DMS153 (cell line): Measurements from ENCODE around the gene CCDC28A.

Experiments
- DNase-seq: peaks from one replicate; lab custom pipeline; 2025; lab: John Stamatoyannopoulos, UW

The CCDC28A gene

DNA sequence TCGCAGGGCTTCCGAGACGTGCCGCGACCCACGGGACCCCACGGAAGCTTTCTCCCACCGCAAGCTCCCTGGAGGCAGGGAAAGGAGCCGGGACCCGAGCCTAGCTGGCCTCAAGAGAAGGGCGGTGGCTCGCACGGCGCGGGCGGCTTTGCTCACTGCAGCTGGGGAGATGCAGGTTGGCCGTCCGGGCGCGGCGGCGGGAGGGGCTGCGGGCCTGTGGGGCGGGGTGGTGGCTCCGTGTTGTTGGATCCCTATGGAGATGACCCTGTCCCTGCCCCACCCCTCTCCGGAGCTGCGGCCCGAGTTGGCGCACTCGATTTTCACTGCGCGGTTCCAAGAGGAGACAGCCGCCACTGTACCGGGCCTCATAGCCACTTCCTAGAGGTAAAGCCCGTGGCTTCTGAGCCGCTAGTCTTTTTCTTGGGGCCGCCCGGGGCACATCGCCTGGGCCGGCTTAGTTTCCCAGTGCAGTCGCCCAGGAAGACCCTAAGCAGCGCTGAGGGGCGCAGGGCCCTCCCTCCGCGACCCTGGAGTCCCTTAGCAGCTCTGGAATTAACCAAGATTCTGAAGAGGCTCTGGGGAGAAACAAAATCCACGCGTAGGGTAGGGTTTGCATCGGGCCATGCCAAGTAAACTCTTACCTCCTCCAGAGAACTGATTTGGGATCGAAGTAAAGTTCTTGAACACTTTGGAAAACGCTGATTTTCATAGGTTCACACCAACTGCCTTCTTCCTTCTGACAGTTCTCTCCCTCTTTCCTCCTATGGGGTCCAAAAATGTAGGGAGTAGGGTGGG, 22.4 kb downstream of the CCDC28A start, which contains the start of gene ECT2L:
Gene ECT2L, plus strand, starts transcription at position 279 of the 795 bp plus-strand sequence. CDS start 17,188 bp downstream, outside the sequence.
- peak; percentile 57 for DNase-seq

DNA sequence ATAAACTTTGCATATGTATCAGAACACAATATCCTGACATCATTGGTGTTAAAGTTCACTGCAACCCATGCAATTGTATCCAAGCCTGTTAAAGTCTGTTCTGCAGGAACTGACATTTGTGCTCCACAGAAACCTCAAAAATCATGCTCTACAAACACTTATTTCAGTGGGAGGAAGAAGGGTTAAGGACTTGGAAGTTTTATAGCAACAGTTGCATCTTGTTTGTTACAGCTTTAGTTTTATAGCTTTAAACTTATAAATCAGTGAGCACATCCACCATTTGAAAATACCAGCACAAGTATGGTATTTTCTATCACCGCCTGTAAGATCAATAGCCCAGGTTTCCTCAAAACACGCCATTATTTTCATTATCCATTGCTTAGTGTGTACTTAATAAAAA, 23.2 kb downstream of the CCDC28A start:
- DNase-seq: no peak

DNA sequence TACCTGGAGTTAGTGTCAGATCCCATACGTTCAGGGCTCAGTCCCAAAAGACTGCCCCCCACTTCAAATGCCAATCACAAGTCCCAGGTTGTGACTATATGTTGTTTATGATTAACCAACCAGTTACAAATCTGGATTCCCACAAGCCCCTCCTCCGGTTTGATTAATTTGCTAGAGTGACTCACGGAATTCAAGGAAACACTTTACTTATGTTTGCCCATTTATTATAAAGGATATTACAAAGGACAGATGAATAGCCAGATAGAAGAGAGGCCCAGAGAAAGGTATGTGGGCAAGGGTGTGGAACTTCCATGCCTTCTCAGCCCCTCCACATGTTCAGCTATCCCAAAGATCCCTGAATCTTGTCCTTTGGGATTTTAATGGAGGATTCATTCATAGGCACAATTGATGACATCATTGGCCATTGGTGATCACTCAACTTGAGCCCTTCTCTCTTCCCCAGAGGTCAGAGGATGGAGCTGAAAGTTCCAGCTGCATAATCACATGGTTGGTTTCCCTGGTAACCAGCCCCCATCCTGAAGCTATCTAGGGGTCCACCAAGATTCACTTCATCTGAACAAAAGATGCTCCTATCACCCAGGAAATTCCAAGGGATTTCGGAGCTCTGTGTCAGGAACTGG, 24.4 kb downstream of the CCDC28A start:
- DNase-seq: no peak

DNA sequence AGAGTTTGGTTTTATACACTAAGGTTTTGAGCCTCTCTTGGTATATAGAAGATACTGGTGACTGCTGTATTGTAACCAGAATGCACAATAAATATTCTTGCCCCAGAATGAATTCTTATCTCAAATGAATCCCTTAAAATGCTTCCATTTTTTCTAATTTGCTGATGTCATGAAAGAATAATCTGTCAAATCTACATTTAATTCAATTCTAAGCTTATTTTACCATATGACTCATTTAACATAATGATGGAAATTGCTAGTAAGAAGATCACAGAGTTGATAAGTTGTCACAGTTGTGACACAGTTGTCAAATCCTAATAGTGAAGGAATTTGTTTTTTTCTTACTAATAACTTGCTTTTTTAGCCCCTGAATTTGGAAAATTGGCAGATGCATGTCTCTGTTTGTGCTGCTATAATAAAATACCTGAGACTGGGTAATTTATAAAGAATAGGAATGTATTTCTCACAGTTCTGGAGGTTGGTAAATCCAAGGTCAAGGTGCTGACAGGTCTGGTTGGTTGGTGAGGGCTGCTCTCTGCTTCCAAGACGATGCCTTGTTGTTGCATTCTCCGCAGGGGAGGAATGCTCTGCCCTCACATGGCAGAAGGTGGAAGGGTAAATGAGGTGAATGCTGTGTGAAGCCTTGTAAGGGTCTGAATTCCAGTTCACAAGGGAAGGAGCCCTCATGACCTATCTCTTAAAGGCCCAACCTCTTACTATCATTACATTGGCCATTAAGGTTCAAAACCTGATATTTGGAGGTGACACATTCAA, 27.0 kb downstream of the CCDC28A start:
- no peak for DNase-seq

DNA sequence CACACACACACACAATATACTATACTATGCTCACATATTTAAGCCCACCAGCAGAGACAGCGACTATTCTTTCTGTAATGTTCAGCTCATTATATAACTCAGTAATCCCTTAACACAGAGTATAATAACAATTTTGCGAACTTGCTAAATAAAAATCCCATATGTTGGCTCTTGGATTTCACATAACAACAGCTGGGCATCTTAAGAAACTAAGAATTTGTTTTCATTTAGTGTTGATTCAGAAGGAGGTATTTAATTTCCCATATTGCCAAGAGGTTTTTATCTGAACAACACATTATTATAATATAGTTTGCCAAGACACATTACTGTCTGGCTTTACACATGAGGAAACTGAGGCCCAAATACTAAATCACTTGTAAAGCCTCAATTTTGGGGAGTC, 29.8 kb downstream of the CCDC28A start:
- no peak for DNase-seq

DNA sequence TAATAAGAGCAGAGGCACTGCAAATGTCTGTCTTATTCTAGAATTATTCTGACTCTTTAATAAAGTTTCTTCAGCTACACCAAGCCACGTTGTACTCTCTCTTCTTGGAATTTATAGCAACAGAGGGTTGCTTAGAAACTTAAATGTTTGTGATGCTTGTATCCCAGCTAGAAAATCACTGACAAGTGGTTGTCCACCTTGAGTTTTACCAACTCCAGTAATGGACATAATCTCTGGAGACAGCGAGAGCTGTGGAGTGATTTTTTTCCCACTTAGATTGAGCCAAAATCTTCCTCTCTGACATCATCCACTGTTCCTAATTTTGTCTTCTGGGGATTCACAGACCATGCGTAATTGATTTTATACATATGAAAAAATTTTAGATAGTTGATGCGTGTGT, 30.3 kb downstream of the CCDC28A start:
- DNase-seq: no peak

DNA sequence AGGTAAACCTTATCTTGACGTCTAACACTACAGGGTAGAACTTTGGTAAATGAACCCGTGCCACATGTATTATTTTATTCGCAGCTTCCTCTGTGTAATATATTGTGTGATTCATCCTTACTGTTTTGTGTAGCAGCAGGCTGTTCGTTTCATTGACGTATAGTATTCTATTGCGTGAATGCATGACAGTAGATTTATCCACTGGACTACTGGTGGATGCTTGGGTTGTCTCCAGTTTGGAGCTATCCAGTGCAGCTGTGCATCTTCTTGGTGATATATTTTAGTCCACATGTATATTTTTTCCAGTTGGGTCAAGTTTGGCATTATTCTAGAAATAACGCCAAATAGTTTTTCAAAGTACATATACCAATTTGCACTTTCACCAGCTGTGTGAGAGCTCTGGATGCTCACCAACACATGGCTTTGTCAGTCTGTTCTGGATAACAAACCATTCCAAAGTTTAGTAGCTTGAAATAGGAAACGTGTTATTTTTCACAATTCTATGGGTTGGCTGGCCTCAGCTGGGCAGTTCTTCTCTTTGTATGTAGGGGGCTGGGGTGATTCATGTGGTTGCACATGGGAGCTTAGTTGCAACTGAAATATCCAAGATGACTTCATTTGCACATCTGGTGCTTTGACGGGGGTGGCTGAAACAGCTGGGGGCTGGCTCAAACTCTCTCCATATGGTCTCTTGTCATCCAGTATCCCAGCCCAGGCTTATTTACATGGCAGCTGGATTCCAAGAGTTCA, 31.6 kb downstream of the CCDC28A start:
- no peak for DNase-seq

DNA sequence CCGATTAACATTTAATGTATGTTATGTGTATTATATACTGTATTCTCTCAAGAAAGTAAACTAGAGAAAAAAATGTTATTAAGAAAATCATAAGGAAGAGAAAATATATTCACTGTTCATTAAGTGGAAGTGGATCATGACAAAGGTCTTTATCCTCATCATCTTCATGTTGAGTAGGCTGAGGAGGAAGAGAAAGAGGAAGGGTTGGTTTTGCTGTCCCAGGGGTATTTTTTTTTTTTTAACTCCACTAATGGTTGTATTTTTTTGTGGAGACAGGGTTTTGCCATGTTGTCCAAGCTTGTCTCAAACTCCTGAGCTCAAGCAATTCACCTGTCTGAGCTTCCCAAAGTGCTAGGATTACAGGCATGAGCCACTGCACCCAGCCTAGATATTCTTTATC, 33.3 kb downstream of the CCDC28A start:
- DNase-seq: no peak

DNA sequence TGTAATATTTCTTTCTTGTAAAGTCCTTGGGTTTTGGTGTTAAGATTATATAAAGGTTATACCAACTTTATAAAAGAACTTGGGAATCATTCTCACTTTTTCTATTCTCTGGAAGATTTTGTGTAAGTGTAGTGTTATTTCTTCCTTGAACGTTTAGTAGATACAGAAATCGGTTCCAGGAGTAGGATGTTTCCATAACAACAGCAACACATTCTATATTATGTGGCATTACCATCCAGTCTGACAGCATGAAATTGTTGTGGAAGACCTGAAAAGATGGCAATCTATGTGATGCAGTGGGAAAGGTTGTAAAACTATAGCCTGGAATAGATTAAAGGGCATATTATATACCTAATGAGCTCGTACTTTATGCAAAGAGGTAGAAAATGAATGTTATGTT, 36.1 kb downstream of the CCDC28A start:
- DNase-seq: no peak

DNA sequence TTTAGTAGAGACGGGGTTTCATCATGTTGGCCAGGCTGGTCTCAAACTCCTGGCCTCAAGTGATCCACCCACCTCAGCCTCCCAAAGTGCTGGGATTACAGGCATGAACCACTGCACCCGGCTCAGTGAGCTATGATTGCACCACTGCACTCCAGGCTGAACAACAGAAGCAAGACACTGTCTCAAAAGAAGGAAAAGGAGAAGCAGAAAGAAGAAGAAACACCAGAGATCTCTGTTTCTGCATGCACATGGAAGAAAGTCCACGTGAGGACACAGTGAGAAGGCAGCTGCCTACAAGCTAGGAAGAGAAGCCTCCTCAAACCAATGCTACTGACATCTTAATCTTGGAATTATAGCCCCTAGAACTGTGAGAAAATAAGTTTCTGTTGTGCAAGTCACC, 38.3 kb downstream of the CCDC28A start:
- DNase-seq: no peak

DNA sequence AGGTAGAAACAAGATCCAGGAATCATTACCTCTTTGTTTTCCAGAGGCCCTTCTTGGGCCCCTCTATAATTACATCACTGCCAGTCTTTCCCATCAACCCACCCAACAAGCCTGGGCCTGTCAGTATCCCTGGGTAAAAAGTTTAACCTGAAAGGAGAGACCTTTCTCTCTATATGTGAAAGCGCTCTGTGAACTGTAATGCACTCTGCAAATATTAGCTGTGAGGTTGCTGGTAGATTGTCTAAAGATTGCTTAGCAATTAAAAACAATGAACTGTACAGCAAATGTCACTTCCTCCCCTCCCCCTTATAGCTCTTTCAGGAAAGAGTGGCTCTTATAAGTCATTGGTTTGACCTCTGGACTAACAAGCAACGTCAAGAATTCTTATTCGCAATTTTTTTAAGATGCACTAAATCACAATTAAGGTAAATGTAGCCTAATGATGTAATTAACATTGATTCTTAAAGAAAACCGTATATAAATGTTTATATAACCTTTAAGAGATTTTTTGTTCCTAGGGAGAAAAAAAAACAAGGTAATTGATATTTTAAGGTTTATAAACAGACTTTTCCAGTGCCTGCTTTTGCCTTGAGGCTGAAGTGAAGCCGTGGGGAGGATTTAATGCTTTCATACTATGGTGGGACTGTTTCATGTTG, 40.7 kb downstream of the CCDC28A start:
- peak; percentile 96 for DNase-seq

DNA sequence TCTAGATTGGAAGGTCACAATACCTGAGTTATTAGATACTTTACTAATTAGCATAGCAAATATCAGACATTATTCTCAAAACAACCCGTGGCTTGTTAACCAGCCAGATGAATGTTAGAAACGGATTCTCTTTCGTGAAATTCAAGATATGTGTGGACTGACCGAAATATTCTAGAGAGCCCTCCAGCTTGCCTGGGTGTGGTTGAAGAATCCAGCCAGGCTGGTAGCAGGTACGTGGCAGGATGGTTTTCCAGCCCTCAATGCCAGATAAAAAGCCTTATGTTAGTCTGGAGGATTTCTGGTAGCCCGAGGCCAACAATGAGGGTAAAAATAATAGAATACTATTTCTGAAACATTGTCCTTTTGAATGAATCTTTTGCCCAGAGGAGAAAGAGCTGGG, 41.7 kb downstream of the CCDC28A start:
- no peak for DNase-seq

DNA sequence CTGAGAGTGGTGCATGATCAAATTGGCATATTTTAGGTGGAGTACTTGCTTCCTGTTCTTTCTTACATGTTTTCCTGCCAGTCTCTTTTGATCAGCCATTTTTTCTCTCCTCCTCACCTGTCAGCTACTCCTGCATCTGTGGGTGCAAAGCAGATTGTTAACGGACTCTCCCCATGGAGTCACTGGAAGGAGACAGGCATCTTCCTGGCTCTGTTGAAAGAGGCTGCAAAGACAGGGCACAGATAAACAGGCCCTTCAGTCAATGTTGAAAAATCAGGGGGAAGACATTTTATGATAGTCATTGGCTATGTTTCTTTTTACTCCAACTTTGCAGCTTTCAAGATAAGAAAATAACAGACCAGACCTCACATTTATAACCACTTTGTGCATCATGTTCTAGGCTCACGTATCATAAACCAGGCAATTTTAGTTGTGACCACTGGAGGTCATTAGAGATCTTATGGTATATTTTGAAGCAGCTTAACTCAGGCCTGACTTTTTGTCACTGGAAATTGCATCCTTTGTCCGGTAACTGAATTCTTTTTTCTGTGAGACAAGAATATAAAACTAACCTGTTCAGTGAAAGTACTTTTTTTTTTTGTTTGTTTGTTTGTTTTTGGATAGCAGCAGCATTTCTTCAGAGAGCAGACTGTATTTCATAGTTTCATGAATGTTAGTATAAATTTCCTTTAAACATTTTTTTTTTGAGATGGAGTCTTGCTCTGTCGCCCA, 42.4 kb downstream of the CCDC28A start:
- DNase-seq: peak; percentile 81

DNA sequence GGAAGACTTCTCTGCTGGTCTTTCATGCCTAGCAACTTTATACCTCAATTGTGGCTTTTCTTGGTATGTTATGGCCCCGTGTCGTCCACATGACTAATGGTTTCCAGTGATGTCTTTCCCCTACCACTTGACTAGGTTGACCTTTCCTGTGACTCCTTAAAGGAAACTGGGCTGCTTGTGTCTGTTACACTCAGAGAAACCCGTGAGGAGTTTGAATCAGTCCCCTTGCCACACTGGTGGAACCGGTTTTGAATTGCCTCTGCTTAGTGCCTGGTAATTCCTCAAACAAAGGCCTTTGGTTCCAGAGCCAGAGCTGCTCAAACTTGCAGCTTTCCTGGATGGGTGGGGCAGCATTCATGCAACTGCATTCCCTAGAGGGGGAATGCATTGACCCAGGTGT, 44.2 kb downstream of the CCDC28A start:
- peak; percentile 97 for DNase-seq

DNA sequence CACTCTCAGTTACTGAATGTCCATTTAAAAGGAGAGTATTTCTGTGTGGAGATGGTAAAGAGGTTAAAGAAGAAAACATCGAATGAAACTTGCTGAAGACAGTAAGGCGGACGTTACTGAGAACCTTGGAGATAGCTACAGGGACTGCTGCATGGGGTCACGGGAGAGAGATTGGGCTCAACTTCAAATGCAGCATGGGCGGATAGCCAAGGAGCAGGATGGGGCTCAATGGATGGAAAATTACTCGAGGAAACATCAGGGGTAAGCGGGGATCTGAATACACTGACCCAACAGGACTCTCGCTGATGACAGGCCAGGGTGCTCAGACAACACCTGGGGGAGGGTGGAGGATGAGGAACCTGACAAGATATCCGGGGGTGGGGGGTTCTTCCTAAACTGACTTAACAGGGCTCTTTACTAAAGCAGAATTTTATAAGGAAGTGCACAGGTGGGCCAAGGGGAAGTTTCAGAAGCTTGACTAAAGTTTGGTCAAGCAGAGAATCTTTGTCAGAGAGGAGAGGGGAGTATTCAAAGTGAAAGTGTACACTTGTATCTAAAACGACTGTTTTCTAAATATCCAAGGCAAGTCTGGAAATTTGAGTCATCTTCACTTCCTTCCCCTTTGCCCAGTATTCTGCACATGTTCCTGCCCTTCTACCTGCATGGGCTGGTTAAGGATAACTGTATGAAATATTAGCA, 45.1 kb downstream of the CCDC28A start:
- DNase-seq: no peak

DNA sequence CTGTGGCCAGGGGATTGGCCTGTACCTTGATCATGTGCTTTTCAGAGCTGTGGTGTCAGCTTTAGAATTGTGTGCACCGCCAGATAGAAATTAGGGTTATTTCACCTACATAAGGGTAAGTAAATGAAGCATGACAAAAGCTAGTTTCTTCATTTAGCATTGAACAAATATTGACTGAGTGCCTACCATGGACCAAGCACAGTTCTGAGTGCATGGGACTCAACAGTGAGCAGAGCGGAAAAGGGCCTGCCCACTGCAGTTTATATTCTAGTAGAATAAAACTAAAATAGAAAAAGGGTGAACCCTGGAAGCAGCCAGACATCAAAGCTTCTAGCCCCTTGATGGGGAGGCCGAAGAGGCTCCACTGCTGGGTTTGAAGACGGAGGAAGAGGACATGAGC, 48.0 kb downstream of the CCDC28A start:
- DNase-seq: peak; percentile 27

DNA sequence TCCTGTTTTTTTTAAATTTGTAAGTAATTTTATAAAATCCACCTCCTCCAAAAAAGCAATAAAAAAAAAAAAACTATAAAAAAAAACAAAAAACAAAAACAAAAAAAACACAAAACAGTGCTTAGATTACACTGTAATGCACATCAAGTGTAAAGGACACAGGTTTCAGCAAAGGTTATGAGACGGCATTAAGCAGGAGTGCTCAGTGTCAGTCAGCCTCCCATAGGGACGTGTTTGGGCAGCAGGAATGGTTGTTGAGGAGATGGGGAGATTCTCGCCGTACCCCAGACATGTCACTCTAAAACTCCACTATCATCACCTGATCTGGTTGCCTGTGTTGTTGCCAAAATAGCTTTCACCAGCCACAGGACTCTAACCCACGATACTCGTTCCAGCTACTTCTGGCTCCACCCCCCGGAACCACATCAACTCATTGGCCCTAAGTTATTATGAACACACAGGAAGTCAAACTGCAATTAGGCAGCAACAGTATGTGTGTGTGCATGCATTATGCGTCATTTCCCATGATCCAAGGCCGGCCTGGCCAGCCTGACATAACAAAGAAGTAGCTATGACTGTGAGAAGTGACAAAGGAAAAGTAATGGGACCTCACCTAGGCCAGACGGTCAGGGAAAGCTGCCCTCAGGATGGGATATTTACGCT, 51.0 kb downstream of the CCDC28A start:
- DNase-seq: no peak

DNA sequence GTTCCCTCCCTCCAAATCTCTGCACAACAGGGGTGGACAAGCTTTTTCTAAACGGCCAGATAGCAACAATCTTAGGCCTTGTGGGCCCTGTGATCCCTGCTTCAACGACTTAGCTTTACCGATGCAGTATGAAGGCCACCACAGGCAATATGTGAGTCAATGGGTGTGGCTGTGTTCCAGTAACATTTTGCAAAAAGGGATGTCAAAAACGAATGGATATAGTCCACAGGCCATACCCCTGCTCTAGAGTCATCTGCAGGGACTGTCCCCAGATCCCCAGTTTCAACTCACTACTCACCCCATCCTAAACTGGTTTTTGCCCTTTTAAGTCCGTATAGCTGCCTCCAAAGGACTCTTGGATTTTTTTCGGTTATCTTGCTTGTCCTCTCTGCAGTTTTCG, 56.7 kb downstream of the CCDC28A start:
- no peak for DNase-seq

DNA sequence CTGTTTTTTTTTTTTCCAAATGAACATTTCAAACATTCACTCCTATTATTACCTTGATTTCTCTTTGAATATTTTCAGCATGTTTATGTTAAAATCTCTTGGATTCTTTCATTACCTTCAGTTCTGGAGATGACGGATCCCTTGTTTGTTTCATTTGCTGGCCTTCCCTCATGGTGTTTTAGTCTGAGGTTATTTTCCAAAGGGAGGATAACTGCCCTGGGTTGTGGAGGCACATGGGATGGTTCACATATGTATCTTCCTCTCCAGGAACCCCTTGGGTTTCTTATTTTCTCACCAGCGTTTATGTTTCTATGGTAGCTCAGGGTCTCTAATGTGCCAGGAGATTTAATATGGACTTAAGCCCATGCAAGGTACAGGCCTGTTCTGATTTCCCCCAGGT, 58.6 kb downstream of the CCDC28A start:
- no peak for DNase-seq
